ENCODE results near the gene SLC43A1.
"Not testable (repeated sequence)": the region's sequence is repeated elsewhere in the genome, so short reads cannot be mapped to it uniquely, and the experiment has no call there.

The SLC43A1 gene

DNA sequence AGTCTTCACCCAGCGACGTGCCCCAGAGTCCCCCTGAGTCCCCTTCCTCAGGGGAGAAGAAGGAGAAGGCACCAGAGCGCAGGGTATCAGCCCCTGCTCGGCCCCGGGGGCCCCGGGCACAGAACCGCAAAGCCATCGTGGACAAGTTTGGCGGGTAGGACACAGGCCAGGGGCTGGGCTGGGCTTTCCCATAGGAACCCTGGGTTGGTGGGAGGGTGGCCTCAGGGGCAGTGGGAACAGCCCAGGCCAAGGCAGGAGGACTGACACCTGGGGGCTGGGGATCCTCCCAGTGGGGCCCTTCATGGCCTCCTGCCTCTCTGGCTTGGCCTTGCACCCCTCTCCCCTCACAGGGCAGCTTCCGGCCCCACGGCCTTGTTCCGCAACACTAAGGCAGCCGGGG is 30.4 kb upstream of the SLC43A1 start:
- H3K27me3 ChIP-seq (ENCODE audit: control insufficient read depth in 1 of 2, insufficient read depth in 2 of 2, low read length in 2 of 2): no peaks in the 10 kb centered on the region
- no peak overlapping the region for H3K27ac ChIP-seq (ENCODE audit: low read length)
- no peaks in the 10 kb centered on the region for H3K9me3 ChIP-seq (ENCODE audit: control insufficient read depth in 2 of 2, low read length in 2 of 2)
- H3K4me1 ChIP-seq (ENCODE audit: control insufficient read depth, insufficient read depth, low read length): no peaks in the 10 kb centered on the region
- H3K4me3 ChIP-seq (ENCODE audit: low read length in 2 of 2): no peak overlapping the region
- peaks cover 4 to 12% of the 10 kb centered on the region in 2 donors for H3K36me3 ChIP-seq (ENCODE audit: control insufficient read depth in 2 of 2, insufficient read depth in 2 of 2, low read length in 2 of 2)
- no peak overlapping the region for H3K9ac ChIP-seq (ENCODE audit: low read length in 2 of 2)

DNA sequence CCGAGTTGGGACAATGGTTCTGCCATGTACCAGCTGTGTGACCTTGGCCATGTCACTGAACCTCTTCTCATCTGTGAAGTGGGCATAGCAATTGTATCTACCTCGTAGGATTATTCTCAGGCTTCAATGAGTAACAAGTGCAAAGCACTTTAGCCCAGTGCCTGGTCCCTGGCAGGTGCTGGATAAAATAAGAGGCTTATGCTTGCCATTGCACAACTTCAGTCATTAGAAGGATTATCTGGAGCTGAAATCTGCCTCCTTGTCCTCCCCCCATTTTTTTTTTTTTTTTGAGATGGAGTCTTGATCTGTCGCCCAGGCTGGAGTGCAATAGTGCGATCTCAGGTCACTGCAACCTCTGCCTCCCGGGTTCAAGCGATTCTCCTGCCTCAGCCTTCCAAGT is 29.1 kb upstream of the SLC43A1 start:
- no peaks in the 10 kb centered on the region for H3K27me3 ChIP-seq (ENCODE audit: control insufficient read depth in 1 of 2, insufficient read depth in 2 of 2, low read length in 2 of 2)
- H3K4me1 ChIP-seq (ENCODE audit: control insufficient read depth, insufficient read depth, low read length): no peaks in the 10 kb centered on the region
- no peak overlapping the region for H3K4me3 ChIP-seq (ENCODE audit: low read length in 2 of 2)
- H3K36me3 ChIP-seq (ENCODE audit: control insufficient read depth in 2 of 2, insufficient read depth in 2 of 2, low read length in 2 of 2): peaks cover 0 to 1% of the 10 kb centered on the region in 2 donors
- H3K9me3 ChIP-seq (ENCODE audit: control insufficient read depth in 2 of 2, low read length in 2 of 2): no peaks in the 10 kb centered on the region
- H3K9ac ChIP-seq (ENCODE audit: low read length in 2 of 2): no peak overlapping the region
- no peak overlapping the region for H3K27ac ChIP-seq (ENCODE audit: low read length)

GRCh38 chr11:57543593-57543992 is 28.1 kb upstream of the SLC43A1 start:
- H3K4me1 ChIP-seq (ENCODE audit: control insufficient read depth, insufficient read depth, low read length): no peaks in the 10 kb centered on the region
- H3K9ac ChIP-seq (ENCODE audit: low read length in 2 of 2): no peak overlapping the region
- H3K27me3 ChIP-seq (ENCODE audit: control insufficient read depth in 1 of 2, insufficient read depth in 2 of 2, low read length in 2 of 2): no peaks in the 10 kb centered on the region
- no peaks in the 10 kb centered on the region for H3K36me3 ChIP-seq (ENCODE audit: control insufficient read depth in 2 of 2, insufficient read depth in 2 of 2, low read length in 2 of 2)
- no peaks in the 10 kb centered on the region for H3K9me3 ChIP-seq (ENCODE audit: control insufficient read depth in 2 of 2, low read length in 2 of 2)
- H3K4me3 ChIP-seq (ENCODE audit: low read length in 2 of 2): no peak overlapping the region
- H3K27ac ChIP-seq (ENCODE audit: low read length): no peak overlapping the region

DNA sequence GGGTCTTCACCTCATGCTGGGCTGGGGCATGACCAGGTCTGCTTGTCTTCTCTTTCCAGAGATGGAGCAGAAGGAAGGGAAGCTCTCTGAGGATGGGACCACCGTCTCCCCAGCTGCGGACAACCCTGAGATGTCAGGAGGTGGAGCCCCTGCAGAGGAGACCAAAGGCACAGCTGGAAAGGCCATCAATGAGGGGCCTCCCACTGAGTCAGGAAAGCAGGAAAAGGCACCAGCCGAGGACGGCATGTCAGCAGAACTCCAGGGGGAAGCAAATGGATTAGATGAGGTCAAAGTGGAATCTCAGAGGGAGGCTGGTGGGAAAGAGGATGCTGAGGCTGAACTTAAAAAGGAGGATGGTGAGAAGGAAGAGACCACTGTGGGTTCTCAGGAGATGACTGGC is 27.1 kb upstream of the SLC43A1 start:
- H3K9ac ChIP-seq (ENCODE audit: low read length in 2 of 2): no peak overlapping the region
- no peaks in the 10 kb centered on the region for H3K27me3 ChIP-seq (ENCODE audit: control insufficient read depth in 1 of 2, insufficient read depth in 2 of 2, low read length in 2 of 2)
- H3K27ac ChIP-seq (ENCODE audit: low read length): no peak overlapping the region
- no peaks in the 10 kb centered on the region for H3K4me1 ChIP-seq (ENCODE audit: control insufficient read depth, insufficient read depth, low read length)
- no peaks in the 10 kb centered on the region for H3K36me3 ChIP-seq (ENCODE audit: control insufficient read depth in 2 of 2, insufficient read depth in 2 of 2, low read length in 2 of 2)
- no peak overlapping the region for H3K4me3 ChIP-seq (ENCODE audit: low read length in 2 of 2)
- H3K9me3 ChIP-seq (ENCODE audit: control insufficient read depth in 2 of 2, low read length in 2 of 2): no peaks in the 10 kb centered on the region

DNA sequence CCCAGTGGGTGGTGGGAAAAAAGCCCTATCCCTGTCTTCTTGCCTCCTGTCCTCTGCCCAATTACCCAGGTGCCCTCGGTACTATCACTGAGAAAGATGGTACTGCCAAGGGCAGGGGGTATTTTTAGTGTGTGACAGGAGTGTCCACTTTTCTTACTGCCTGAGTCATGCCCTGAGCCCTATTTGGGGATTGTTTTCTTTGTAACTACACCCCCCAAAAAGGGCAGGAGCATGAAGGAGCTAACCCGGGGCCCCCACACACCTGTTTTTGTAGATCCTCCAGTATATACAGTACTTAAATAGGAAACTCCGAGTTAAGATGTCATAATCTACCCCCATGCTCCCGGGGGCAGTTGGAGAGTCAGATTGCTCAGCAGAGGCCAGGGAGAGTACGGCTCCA is 25.7 kb upstream of the SLC43A1 start:
- Histone ChIP-seq H3K4me3 (ENCODE audit: low read length in 2 of 2) (no peak overlapping the region), H3K9ac (ENCODE audit: low read length in 2 of 2) (no peak overlapping the region), H3K36me3 (ENCODE audit: control insufficient read depth in 2 of 2, insufficient read depth in 2 of 2, low read length in 2 of 2) (no peaks in the 10 kb centered on the region), H3K4me1 (ENCODE audit: control insufficient read depth, insufficient read depth, low read length) (no peaks in the 10 kb centered on the region), H3K9me3 (ENCODE audit: control insufficient read depth in 2 of 2, low read length in 2 of 2) (no peaks in the 10 kb centered on the region), H3K27ac (ENCODE audit: low read length) (no peak overlapping the region), H3K27me3 (ENCODE audit: control insufficient read depth in 1 of 2, insufficient read depth in 2 of 2, low read length in 2 of 2) (no peaks in the 10 kb centered on the region)

GRCh38 chr11:57539342-57539741 is 23.8 kb upstream of the SLC43A1 start:
- Histone ChIP-seq H3K4me3 (ENCODE audit: low read length in 2 of 2) (no peak overlapping the region), H3K27me3 (ENCODE audit: control insufficient read depth in 1 of 2, insufficient read depth in 2 of 2, low read length in 2 of 2) (no peaks in the 10 kb centered on the region), H3K27ac (ENCODE audit: low read length) (no peak overlapping the region), H3K4me1 (ENCODE audit: control insufficient read depth, insufficient read depth, low read length) (no peaks in the 10 kb centered on the region), H3K9me3 (ENCODE audit: control insufficient read depth in 2 of 2, low read length in 2 of 2) (no peaks in the 10 kb centered on the region), H3K36me3 (ENCODE audit: control insufficient read depth in 2 of 2, insufficient read depth in 2 of 2, low read length in 2 of 2) (no peaks in the 10 kb centered on the region), H3K9ac (ENCODE audit: low read length in 2 of 2) (no peak overlapping the region)

DNA sequence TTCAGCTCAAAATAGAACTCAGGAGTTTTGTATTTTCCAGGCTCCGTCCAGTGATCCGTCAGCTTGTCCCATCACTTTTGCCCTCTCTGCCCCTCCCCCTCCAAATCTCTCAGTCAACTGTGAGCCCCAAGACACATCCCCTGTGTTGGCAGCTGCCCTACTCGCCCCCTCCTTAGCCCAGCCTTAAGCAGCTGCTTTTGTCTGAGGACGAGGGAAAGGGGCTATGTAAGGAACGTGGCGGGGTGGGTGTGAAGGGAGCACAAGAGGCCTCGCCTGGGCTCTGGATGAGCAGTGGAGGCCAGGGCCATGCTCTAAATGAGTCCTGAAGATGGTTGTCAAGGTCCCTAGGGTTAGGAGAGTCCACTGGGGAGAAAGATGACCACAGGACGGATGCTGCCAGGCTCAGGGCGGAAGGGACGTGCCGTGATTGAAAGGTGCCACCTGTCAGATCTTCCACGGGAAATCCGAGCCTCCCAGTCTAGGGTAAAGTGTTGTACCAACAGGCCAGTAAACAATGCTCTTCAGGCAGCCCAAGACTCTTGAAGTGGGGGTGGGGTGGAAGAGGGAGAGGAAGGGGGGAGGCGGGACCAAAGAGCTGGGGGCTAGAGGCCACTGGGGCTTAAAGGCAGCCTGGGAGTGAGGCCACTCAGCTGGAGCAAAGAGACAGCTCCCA is 21.6 kb upstream of the SLC43A1 start, which contains the start of gene SMTNL1:
SMTNL1 (plus strand) TSS at position 649 of the 673 bp plus-strand sequence. CDS start 5,048 bp downstream, outside the sequence.
- no peaks in the 10 kb centered on the region for H3K27me3 ChIP-seq (ENCODE audit: control insufficient read depth in 1 of 2, insufficient read depth in 2 of 2, low read length in 2 of 2)
- no peaks in the 10 kb centered on the region for H3K4me1 ChIP-seq (ENCODE audit: control insufficient read depth, insufficient read depth, low read length)
- no peak within 1 kb of the TSS for H3K9ac ChIP-seq (ENCODE audit: low read length in 2 of 2)
- no peaks in the 10 kb centered on the region for H3K36me3 ChIP-seq (ENCODE audit: control insufficient read depth in 2 of 2, insufficient read depth in 2 of 2, low read length in 2 of 2)
- no peaks in the 10 kb centered on the region for H3K9me3 ChIP-seq (ENCODE audit: control insufficient read depth in 2 of 2, low read length in 2 of 2)
- H3K4me3 ChIP-seq (ENCODE audit: low read length in 2 of 2): no peak within 1 kb of the TSS
- H3K27ac ChIP-seq (ENCODE audit: low read length): no peak within 1 kb of the TSS

DNA sequence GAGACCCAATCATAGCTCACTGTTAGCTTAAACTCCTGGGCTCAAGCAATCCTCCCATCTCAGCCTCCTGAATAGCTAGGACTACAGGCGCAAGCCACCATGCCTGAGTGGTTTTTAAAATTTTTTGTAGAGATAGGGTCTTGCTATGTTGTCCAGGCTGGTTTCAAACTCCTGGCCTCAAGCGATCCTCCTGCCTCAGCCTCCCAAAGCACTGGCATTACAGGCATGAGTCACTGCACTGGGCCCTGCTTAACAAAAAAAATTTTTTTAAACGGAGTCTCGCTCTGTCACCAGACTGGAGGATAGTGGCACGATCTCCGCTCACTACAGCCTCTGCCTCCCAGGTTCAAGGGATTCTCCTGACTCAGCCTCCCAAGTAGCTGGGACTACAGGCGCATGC is 18.9 kb upstream of the SLC43A1 start:
- not testable (repeated sequence) for H3K27me3 ChIP-seq (ENCODE audit: control insufficient read depth in 1 of 2, insufficient read depth in 2 of 2, low read length in 2 of 2)

GRCh38 chr11:57530596-57531507 is 15.3 kb upstream of the SLC43A1 start, which contains the start of gene TIMM10:
Gene TIMM10 (minus strand): TSS chr11:57530754. CDS start chr11:57530189, 565 bp downstream.
- H3K4me3 ChIP-seq (ENCODE audit: low read length in 2 of 2): peak within 1 kb of the TSS; percentile 93 to 96
- H3K27me3 ChIP-seq (ENCODE audit: control insufficient read depth in 1 of 2, insufficient read depth in 2 of 2, low read length in 2 of 2): no peaks in the 10 kb centered on the region
- H3K4me1 ChIP-seq (ENCODE audit: control insufficient read depth, insufficient read depth, low read length): peaks cover 19% of the 10 kb centered on the region
- H3K27ac ChIP-seq (ENCODE audit: low read length): peak within 1 kb of the TSS; percentile 49
- peak within 1 kb of the TSS; percentile 94 for H3K9ac ChIP-seq (ENCODE audit: low read length in 2 of 2)
- H3K36me3 ChIP-seq (ENCODE audit: control insufficient read depth in 2 of 2, insufficient read depth in 2 of 2, low read length in 2 of 2): peaks cover 8 to 10% of the 10 kb centered on the region in 2 donors
- no peaks in the 10 kb centered on the region for H3K9me3 ChIP-seq (ENCODE audit: control insufficient read depth in 2 of 2, low read length in 2 of 2)

More for the DNA sequence above, 18.9 kb upstream of the SLC43A1 start:
- peaks cover 17% of the 10 kb centered on the region for H3K4me1 ChIP-seq (ENCODE audit: control insufficient read depth, insufficient read depth, low read length)
- H3K27ac ChIP-seq (ENCODE audit: low read length); H3K4me3 ChIP-seq (ENCODE audit: low read length in 2 of 2); H3K36me3 ChIP-seq (ENCODE audit: control insufficient read depth in 2 of 2, insufficient read depth in 2 of 2, low read length in 2 of 2); H3K9ac ChIP-seq (ENCODE audit: low read length in 2 of 2); H3K9me3 ChIP-seq (ENCODE audit: control insufficient read depth in 2 of 2, low read length in 2 of 2): not testable (repeated sequence)

GRCh38 chr11:57530215-57530595 is 14.7 kb upstream of the SLC43A1 start:
- H3K36me3 ChIP-seq (ENCODE audit: control insufficient read depth in 2 of 2, insufficient read depth in 2 of 2, low read length in 2 of 2): peaks cover 8 to 10% of the 10 kb centered on the region in 2 donors
- H3K4me3 ChIP-seq (ENCODE audit: low read length in 2 of 2): peak overlapping the region; percentile 93 to 96
- H3K4me1 ChIP-seq (ENCODE audit: control insufficient read depth, insufficient read depth, low read length): peaks cover 19% of the 10 kb centered on the region
- no peaks in the 10 kb centered on the region for H3K9me3 ChIP-seq (ENCODE audit: control insufficient read depth in 2 of 2, low read length in 2 of 2)
- H3K27ac ChIP-seq (ENCODE audit: low read length): peak overlapping the region; percentile 46
- peak overlapping the region; percentile 94 for H3K9ac ChIP-seq (ENCODE audit: low read length in 2 of 2)
- no peaks in the 10 kb centered on the region for H3K27me3 ChIP-seq (ENCODE audit: control insufficient read depth in 1 of 2, insufficient read depth in 2 of 2, low read length in 2 of 2)

Data from stomach smooth muscle (tissue), 2 donors.